ENCODE measurements around the gene PAOX.

The PAOX gene

DNA sequence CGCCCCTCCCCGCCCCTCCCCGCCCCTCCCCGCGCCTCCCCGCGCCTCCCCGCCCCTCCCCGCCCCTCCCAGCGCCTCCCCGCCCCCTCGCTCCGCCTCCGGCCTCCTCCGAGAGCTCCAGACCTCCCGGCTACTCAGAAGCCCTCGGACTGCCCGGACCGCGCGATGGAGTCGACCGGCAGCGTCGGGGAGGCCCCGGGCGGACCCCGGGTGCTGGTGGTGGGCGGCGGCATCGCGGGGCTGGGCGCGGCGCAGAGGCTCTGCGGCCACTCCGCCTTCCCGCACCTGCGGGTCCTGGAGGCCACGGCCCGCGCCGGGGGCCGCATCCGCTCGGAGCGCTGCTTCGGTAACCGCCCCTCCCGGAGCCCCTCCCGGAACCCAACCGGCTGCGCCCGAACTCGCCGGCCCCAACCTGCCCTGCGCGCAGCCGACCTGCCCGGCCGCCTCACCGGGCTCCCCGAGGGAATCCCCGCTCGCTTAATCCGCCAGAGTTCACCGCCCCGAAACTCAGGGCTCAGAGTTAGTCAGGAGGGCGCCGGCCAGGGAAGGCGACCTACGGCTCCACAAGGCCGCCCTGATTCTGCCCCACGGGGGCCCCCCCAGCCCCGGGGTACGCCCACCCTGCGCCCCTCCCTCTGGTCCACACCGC, at the start of gene PAOX:
Gene PAOX (plus strand): TSS at position 111 of the 649 bp plus-strand sequence. CDS start 55 bp downstream, at position 166.
- no peak for DNase-seq (ENCODE audit: low read depth, low spot score)

DNA sequence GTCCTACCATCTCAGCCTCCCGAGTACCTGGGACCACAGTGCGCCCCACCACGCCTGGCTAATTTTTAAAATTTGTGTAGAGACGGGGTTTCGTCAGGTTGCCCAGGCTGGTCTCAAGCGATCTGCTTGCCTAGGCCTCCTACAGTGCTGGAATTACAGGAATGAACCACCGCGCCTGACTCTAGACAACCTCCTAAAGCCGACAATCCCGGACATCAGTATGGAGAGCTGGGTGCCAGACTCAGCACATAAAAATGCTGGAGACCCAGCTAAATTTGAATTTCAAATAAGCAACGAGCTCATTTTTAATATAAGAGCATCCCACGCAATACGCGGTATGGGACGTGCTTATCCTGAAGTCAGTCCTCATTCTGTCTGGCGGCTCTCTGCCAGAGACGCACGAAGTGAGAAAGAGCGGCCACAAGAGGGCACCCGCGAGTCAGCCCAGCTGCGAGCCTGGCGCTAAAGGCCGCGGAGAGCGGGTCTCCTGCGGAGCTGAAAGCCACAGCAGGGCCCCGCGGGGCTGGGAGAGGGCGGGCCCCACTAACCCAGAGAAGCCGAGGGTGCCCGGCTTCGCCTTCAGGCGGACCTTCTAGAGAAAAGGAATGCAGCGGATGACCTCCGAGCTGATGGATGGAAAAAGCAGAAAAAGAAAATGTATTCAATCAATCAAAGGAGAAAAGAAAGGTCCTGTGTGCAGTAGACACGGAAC, 49.4 kb upstream of the PAOX start:
- peak; percentile 75 for DNase-seq (ENCODE audit: low read depth, low spot score)

- no peak for DNase-seq (ENCODE audit: low read depth, low spot score)
Measured at GRCh38 chr10:133332936-133333699, 45.9 kb upstream of the PAOX start.

DNA sequence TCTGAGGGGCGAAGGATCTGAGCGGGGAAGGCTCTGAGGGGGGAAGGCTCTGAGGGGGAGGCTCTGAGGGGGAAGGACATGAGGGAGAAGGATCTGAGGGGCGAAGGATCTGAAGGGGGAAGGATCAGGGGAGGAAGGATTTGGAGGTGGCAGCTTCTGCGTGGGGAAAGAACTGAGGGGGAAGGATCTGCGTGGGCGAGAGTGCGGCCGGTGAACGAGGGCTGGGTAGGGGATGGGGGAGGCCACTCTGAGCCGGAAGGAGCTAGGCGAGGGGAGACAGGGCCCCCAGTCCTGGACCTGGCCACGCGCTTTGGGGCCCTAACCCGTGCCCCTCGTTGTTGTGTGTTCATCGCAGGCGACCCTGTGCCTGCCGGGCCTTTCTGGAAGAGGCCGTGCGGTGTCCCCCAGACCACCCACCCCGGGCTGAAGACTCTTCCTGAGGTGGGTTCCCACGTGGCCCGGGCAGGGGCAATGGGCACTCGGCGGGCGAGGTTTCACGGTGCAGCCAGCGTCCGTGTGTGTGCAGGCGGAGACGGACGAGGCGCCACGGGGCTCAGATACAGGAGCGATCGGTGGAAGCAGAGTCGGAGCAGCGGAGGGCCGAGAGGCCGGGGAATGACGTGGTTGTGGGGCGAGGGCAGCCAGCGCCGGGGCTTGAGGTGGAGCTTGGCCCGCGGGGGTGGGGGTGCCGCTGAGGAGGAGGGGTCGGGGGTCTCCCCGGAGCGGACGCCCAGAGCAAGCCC, 44.4 kb upstream of the PAOX start:
- no peak for DNase-seq (ENCODE audit: low read depth, low spot score)

- DNase-seq (ENCODE audit: low read depth, low spot score) = peak; percentile 50
Measured at GRCh38 chr10:133335246-133336117, 43.6 kb upstream of the PAOX start.

- DNase-seq (ENCODE audit: low read depth, low spot score) = no peak
Measured at GRCh38 chr10:133336118-133336576, 42.9 kb upstream of the PAOX start.

DNA sequence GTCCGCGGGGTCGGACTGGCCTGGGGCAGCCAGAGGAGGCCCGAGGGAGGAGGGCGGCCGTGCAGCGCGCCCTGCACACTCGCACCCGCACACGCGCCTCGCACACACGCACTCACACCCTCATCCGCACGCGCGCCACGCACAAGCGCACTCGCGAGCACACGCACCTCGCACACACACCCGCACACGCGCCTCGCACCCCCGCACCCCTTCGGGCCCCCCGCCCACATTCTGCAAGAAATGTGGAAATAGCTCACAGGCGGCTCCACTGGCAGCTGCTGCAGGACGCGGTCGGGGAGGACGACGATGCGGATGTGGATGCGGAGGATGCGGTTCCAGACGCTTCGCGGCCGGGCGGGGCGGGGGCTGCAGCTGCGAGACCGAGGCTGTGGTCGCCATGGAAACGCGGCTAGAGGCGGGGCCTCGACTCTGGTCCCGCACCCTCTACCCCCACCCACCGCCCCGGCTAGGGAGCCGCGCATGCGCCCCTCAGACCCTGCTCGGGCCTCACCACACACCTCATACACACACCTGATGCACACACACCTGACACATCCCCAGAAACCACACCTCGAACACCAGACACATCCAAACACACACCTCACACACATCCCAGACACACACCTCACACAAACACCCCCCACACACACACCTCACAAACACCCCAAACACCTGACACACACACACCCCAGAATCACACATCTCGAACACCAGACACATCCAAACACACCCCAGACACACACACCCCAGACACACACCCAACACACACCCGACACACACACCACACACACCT, 42.3 kb upstream of the PAOX start, which contains the start of gene CALY:
Gene CALY (minus strand): TSS at position 320 of the 793 bp plus-strand sequence. CDS start 7,907 bp downstream, outside the sequence.
- DNase-seq (ENCODE audit: low read depth, low spot score) = peak; percentile 25

- DNase-seq (ENCODE audit: low read depth, low spot score) = no peak
Measured at GRCh38 chr10:133337370-133337725, 41.7 kb upstream of the PAOX start.

DNA sequence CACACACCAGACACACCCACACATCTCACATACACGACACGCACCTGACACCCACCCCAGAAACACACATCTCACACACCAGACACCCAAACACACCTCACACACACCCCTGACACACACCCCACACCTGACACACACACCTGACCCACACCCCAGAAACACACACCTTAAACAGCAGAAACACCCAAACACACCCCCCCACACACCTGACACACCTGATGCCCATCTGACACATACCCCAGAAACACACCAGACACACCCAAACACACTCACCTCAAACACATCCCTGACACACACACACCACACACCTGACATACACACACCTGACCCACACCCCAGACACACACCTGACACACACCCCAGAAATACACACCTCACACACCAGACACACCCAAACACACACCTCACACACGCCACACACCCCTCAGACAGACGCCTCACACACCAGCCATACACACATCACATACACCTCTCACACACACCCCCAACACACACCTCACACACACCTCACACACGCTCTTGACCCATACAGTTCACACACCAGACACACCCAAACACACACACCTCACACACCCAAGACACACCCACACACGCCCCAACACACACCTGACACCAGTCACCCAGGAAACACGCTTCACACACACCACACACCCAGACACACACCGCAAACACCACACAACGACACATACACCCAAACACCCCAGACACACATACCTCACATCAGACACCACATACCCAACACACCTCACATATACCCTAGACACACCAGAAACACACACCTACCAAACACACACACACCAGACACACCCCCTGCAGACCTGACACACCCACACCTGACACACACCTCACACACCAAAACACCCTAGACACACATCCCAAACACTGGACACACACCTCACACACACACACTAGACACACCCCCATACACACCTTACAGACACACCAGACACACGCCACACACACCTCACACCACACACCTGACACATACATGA, 40.7 kb upstream of the PAOX start:
- DNase-seq (ENCODE audit: low read depth, low spot score) = no peak

GRCh38 chr10:133339708-133340380, 39.2 kb upstream of the PAOX start:
- DNase-seq (ENCODE audit: low read depth, low spot score) = no peak

DNA sequence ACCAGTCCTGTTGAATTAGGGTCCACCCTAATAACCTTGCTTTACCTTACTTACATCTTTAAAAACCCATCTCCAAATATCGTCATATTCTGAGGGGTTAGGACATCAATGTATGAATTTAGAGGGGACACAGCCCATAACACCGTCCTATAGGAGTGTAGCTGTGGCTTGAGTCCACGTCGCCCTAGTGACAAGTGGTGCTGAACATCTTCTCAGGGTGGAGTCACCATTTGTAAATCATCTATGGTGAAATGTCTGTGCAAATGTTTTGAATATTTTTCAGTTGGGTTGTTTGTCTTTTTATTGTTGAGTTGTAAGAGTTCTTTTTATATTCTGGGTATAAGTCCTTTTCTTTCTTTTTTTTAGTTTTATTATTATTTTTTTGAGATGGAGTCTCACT, 37.1 kb upstream of the PAOX start:
- DNase-seq (ENCODE audit: low read depth, low spot score) = no peak

DNA sequence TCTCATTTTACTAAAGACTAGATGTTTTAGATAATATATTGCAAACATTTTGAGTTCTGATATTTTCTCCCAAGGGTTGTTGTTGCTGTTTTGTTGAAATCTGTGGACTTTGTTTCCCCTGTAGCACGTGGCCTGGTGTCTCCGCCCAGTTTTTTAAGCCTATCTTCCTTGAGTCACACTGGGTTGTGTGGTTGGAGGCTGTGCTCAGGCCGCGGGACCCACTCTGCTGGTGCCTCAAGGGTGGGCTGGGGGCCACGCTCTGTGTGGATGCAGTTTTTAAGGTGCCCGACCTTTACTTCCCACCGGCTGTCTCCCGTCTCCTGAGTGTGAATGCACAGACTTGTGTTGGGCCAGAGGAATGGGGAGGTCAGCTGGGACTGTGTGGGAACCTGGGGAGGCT, 36.1 kb upstream of the PAOX start:
- DNase-seq (ENCODE audit: low read depth, low spot score) = no peak

DNA sequence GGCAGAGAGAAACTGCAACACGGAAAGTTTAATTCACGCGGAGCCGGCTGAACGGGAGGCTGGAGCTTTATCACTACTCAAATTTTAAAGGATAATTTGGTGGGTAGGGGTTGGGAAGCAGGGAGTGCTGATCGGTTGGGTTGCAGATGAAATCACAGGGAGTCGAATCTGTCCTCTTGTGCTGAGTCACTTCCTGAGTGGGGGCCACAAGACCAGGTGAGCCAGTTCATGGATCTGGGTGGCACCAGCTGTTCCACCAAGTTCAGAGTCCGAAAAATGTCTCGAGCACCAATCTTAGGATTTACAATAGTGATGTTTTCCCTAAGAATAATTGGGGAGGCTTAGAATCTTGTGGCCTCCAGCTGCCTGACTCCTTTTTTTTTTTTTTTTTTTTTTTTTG, 35.5 kb upstream of the PAOX start:
- no peak for DNase-seq (ENCODE audit: low read depth, low spot score)

DNA sequence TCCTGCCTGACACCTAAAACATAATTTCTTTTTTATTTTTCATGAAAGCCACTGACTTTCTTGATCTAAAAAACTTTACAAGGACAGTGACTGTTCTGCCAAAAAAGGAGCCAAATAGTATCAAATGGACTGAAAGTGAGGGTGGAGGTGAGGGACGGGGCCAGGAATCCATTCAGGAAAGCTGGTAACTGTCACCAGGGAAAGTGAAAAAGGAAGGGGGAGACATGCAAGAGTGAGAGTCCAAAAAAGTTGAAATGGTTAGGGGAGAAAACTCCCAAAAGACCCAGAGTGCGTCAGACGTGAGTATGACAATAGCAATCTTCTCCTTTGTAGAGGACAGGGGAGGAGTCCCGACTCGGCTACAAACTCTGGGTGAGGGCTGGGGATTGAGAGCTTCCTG, 34.8 kb upstream of the PAOX start:
- DNase-seq (ENCODE audit: low read depth, low spot score) = no peak

DNA sequence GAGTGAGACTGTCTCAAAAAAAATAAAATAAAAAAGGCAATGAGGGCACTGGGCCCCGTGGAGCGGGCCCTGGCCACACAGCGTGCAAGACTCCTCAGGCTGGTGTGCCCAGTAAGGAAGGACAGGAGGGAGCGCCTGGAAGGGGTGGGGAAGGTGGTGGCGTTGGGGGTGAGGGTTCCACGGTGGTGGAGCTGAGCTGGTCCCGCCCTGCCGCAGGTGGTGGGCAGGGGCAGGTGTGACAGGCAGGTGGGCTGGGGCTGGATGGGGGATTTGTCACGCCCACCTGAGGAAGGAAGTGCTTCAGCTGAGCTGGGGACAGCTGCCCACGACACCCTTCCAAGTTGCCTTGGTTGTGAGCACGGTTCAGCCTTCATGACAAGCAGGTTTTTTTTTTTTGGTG, 32.6 kb upstream of the PAOX start:
- no peak for DNase-seq (ENCODE audit: low read depth, low spot score)

GRCh38 chr10:133347710-133348517, 31.1 kb upstream of the PAOX start:
- DNase-seq (ENCODE audit: low read depth, low spot score) = no peak

DNA sequence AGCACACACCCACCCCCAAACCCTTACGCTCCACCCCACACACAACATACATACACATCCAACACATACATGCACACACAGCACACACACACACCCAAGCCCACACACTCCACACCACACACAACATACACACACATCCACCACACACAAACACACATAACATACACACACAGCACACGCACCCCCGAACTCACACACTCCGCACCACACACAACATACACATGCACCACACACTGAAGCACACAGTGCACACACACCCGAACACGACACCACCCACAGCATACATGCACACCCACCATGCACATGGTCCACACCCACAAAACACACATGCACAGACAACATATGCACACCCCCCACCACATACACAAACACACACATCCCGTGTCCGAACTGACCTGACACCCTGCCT, 29.9 kb upstream of the PAOX start:
- no peak for DNase-seq (ENCODE audit: low read depth, low spot score)

All from activated naive CD8-positive, alpha-beta T cell treated with anti-CD3 and anti-CD28 coated beads, Interleukin-2, amount 50 U/mL, for 16 hours (primary cell).